ENCODE measurements around the gene PPP1R14C.
A peak's percentile ranks its signal among the peaks of the same experiment; 100 is the strongest.

Gene PPP1R14C

GRCh38 chr6:150189122-150189521, 46.3 kb downstream of the PPP1R14C start:
- DNase-seq: no peak

DNA sequence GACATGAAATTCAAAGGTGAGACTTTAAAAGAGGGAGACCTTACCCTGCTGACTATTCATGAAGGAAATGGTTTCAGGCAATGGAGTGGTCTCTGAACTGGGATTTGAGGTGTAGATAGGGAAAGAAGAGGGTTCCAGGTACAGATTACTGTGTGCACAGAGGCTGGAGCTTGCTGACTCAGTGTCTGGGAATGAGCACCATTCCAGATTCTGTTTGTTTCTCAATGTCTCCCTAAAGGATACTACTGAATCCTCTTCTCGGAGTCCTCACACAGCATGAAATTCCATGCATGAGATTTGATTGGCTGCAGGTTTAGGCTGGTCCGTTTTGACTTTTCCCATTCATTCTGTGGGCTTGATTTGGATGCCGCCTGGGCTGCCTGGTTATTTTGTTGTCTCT, 49.0 kb downstream of the PPP1R14C start:
- DNase-seq: no peak

DNA sequence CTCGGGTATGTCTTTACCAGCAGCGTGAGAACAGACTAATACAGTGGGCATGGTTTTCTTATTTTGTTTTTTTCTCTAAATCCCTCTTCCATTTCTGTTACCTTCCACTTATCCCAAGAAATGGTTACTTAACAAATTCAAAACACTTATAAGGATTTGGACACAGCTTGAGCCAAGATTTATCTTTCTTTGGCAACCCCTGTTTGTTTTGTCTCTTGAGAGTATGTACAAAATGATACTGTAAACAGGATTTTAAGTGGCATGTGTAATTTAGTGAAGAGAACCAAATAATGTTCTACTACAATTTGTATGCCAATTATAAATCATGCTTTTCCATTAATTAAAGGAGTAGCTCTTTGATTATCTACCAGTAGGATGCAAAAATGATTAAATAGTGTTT, 51.4 kb downstream of the PPP1R14C start:
- no peak for DNase-seq

DNA sequence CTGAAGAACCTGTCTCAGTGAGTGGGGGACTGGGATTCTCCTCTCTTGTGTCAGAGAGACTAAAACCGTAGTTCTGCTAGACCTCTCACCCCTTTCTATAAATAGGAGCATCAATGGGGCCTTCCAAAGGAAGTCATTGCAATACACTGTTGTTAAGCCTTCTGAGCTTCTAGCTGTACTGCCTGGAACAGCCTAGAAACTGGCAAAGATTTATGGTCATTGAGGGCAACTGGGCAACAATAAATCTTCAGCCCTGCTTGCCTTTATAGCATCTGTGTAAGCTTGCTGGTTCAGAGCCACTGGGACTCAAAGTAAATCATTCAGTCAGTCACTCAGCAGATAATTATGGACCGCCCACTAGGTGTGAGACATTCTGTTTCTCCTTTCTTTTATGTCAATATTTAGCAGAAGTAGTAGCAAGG, 53.2 kb downstream of the PPP1R14C start:
- no peak for DNase-seq

GRCh38 chr6:150196942-150197745, 54.3 kb downstream of the PPP1R14C start:
- DNase-seq: no peak

DNA sequence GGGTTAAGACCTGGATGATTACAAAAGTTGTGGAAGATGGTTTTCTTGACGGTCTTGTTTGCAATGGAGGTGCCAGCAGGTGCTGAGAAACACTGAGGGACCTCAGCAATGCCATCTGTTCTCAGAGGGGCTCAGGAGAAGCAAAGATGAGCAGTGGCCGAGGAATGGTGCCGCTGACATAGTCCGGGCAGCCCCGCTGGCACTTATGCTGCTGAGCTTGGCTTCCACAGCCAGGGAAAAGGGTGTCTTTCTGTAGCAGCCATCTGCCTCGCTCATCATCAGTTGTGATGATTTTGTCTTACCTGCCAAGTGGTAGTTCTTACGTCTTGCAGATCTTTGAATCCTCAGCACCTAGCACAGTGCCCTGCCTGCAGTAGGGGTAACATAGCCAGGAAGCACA, 55.7 kb downstream of the PPP1R14C start:
- no peak for DNase-seq

DNA sequence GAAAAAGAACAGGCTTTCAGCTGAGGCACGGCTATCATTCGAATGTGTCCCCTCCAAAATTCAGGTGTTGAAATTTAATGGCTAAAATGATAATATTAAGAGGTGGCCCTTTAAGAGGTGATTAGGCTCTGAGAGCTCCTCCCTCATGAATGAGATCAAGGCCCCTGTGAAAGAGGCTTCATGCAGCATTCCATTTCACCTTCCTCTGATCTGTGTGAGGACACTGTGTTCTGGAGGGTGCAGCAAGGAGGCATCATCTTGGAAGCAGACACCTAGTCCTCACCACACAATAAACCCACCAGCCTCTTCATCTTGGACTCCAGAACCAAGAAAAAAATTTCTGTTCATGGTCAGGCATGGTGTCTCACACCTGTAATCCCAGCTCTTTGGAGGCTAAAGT, 56.4 kb downstream of the PPP1R14C start:
- no peak for DNase-seq

- DNase-seq: no peak
These were observed 57.7 kb downstream of the PPP1R14C start for GRCh38 chr6:150200428-150201100.

DNA sequence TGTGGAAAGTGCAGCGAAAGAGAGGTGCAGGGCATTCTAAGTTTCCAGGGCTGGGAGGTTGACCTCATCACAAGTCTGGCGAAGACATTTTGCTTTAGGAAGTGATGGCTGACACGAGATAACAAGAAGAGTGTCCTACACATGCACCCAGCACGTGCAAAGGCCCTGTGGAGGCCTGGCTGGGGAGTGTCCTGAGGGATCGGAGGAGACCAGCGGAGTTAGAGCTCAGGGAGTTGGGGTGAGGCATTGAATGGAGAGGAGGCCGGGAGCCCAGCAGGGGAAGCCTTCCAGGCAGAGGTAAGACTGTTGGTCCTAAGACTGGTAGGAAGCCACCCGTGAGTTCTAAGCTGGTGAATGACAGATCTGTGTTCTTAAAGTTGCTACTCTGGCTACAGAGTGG, 58.4 kb downstream of the PPP1R14C start:
- DNase-seq: no peak

GRCh38 chr6:150201772-150202329, 59.0 kb downstream of the PPP1R14C start:
- DNase-seq: no peak

- no peak for DNase-seq
These were observed 59.6 kb downstream of the PPP1R14C start for GRCh38 chr6:150202404-150202803.

DNA sequence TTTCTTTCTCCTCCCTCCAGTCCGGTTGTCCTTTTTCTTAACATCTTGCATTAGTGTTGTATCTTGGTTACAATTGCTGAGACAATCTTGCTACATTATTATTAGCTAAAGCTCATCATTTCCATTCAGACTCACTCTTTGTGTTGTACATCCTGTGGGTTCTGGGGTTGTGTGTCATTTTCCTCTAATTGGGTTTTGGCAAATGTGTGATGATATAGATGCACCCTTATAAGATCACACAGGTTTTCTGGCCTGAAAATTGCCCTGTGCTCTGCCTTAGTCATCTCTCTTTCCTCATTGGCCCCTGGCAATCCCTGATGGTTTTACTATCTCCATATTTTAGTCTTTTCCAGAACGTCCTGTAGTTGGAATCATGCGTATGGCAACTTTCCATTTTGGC, 60.1 kb downstream of the PPP1R14C start:
- no peak for DNase-seq

GRCh38 chr6:150203378-150203777, 60.5 kb downstream of the PPP1R14C start:
- DNase-seq: no peak

DNA sequence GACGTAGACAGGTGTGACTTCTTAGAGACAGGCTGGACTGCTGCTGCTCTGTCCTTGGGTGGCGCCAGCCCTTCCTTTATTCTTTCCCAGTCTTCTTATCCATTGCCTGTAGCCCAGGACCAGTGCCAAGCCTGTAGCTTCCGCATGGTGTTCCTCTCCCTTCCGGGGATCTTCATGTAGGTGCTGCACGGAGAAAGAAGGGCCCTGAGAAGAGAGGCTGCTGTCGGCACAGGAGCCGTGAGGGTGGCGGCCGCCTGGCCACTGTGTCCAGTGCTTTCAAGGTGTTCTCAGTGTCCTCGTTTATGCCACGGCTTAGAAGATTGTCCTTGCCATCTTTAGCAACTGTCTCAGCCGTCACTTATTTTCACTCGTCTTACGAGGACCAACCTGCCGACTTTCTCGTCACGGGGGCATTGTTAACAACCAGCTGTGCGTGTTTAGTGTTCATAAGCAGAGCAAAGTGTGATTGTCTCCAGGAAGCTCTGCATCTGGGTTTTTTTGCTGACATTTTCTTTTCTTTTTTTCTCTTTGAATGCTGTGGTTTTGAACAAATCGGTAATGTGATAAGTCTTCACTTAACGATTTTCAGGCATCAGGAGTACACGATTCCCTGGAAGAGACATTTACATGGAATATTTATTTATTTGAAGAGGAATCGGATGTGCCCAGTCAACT, 61.2 kb downstream of the PPP1R14C start:
- DNase-seq: no peak

- peak in 6 of 56 donors; percentile 2 to 15 (median 6) for DNase-seq
These were observed 62.0 kb downstream of the PPP1R14C start for GRCh38 chr6:150204705-150205472.

GRCh38 chr6:150207931-150208570, 65.2 kb downstream of the PPP1R14C start:
- DNase-seq: no peak

- DNase-seq: no peak
These were observed 65.9 kb downstream of the PPP1R14C start for GRCh38 chr6:150208611-150209352.

GRCh38 chr6:150209415-150209814, 66.6 kb downstream of the PPP1R14C start:
- DNase-seq: no peak

DNA sequence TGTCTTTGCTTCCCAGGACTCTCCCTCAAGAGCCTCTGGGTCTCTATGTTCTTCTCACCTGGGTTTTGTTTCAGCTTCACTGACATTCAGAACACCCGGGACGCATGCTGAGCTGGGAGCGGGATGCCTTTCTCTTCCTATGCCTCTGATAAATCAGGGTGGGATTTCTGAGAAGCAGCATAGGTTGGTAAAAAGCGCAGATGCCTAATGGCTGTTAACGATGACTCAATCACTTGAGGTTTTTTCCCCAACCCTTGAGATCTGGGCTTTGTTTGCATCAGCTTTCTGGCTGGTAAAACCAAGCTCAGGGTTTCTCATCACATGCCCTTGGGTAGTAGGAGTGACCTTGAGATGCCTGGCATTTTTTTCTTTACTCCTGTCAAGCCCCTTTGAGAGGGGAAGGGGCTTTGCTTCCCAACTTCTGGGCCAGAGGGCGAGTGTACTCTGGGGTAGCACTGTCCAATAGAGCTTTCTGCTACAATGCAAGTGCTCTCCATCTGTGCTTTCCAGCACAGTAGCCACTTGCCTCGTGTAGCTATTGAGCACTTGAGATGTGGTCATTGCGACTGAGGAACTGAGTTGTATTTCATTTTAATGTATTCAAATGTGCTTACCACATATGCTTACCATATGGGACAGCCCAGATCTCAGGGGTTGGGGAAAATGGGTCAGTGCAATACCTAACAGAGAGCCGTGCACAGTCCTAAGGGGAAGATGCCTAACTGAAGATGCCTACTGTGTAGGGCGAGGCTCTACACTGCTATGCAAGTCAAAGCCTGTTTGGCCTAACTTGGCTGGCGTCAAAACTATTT, 69.1 kb downstream of the PPP1R14C start:
- DNase-seq: no peak

All from nucleus accumbens (tissue), 56 donors.